ENCODE data around the gene MYO7A. TPM values are rescaled to one million over a fixed set of nuclear protein-coding genes. Genes with fewer than 3 reads are reported as not detected.
A peak's percentile ranks its signal among the peaks of the same experiment; 100 is the strongest.

Gene MYO7A
- total RNA-seq, 1 donor: 0.43 TPM

DNA sequence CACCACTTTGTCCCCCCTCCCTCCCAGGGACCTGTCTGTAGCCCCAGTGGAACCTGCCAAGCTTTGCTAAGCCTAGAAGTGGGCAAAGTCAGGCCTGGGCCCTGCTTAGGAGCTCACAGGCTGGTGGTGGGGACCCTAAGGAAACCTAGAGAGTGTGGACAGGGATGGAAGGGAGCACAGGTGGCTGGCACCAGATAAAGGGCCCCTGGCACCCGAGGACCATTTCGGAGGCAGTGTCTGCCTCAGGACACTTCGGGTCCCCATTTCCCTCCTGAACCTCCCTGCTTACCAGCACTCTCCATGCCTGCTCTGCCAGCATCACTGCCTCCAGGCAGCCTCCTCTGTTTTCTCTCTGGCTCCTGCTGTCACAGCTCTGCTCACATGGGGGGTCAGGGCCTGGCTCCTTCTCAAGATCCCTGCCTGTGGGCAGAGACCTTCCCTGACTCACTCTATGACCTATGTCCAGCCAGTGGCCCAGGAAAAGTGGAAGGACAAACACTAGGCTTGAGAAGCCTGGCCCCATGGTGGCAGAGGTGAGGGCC lies 39.0 kb upstream of the MYO7A start:
- H3K4me3 ChIP-seq (ENCODE audit: low read depth, low read length): no peak overlapping the region
- TF ChIP-seq, protein P1, sequence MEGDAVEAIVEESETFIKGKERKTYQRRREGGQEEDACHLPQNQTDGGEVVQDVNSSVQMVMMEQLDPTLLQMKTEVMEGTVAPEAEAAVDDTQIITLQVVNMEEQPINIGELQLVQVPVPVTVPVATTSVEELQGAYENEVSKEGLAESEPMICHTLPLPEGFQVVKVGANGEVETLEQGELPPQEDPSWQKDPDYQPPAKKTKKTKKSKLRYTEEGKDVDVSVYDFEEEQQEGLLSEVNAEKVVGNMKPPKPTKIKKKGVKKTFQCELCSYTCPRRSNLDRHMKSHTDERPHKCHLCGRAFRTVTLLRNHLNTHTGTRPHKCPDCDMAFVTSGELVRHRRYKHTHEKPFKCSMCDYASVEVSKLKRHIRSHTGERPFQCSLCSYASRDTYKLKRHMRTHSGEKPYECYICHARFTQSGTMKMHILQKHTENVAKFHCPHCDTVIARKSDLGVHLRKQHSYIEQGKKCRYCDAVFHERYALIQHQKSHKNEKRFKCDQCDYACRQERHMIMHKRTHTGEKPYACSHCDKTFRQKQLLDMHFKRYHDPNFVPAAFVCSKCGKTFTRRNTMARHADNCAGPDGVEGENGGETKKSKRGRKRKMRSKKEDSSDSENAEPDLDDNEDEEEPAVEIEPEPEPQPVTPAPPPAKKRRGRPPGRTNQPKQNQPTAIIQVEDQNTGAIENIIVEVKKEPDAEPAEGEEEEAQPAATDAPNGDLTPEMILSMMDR (IDR thresholded peaks at IDR 0.05; ENCODE audit: insufficient read depth, low read depth, low read length): no peak
- no peak for DNase-seq (ENCODE audit: low read depth)

DNA sequence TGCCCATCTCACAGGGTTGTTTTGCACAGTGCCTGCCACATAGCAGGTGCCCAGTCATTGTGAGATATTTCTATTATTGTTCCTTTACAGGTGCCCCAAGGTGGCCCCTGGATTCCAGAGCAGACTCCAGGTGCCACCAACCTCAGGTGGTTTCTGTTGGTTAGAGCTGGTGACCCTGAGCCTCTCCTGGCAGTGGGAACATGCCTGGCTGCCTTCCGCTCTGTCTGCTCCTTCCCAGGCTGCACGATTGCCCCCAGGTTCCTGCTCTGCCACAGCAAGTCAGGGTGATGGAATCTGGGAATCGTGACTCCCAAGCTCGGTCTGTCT lies 38.0 kb upstream of the MYO7A start:
- TF ChIP-seq, protein P1 (IDR thresholded peaks at IDR 0.05; ENCODE audit: insufficient read depth, low read depth, low read length): no peak
- DNase-seq (ENCODE audit: low read depth): no peak
- H3K4me3 ChIP-seq (ENCODE audit: low read depth, low read length): no peak overlapping the region

DNA sequence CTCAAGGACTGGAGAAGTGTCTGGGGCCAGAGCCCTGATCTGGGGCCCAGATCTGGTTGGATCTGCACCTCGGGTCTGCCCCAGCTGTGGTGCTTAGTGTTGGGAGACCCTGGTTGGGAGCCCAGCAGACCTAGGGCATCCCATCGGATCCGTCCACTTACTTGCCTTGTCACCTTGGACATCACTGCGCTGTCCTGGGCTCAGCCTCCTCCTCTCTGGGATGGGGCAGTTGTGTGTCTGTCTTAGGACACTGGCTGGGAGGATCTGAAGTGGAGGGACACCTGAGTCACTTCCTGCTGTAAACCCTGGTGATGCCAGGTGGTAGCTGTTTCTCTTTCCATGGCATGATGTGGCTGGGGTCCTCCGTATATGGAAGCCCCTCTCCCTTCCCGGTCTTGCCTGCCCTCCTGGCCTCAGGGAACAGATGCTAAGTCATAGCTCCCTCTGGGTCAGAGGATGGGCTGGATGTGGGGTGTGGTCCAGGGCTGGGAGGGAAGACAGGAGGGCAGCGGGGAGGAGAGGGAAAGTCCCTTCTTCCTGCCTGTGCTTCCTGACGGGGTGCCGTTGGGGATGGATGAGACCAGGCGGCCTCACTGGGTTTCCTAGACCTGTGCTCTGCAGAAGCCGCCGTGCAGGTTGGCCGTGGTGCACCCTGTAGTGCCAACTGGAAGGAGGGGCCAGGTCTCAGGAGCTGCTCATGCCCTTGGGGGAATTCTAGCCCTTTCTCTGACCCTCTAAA lies 37.5 kb upstream of the MYO7A start:
- H3K4me3 ChIP-seq (ENCODE audit: low read depth, low read length): no peak overlapping the region
- DNase-seq (ENCODE audit: low read depth): no peak
- TF ChIP-seq, protein P1 (IDR thresholded peaks at IDR 0.05; ENCODE audit: insufficient read depth, low read depth, low read length): no peak

DNA sequence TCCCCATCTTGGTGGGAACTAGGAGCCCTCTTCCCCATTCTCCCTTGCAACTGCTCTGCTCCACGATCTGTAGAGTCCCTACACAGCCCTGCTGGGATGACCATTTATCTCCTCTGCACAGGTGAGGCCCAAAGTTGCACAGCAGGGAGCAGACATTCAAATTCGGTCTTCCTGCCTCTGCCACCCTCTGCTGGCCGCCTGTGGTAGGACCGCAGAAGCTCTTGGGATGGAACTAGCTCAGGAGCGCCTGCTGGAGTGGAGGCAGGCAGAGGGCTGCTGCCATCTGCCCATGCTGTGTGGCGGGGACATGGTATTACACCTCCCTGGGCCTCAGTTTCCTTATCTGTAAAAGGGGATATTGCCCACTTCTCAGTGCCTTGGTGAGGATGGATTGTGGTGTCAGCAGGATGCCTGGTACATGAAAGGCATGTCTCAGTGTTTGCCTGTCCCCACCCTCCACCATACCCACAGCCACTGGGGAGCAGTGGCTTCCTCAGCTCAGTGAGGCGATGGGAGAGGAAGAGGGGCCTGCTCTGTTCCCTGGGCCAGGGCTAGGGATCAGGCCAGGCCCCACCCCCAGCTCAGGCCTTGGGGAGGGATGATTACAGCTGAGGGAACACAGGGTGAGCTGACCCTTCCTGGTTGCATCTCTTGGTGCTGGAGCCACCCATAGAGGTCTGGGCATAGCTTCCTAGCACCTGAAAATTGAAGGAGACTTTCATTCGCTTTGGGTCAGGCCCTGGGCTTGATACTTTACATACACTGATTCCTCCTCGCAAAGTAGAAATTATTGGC lies 36.7 kb upstream of the MYO7A start:
- H3K4me3 ChIP-seq (ENCODE audit: low read depth, low read length): no peak overlapping the region
- DNase-seq (ENCODE audit: low read depth): peak; percentile 75
- TF ChIP-seq, protein P1 (IDR thresholded peaks at IDR 0.05; ENCODE audit: insufficient read depth, low read depth, low read length): peak; percentile 93

DNA sequence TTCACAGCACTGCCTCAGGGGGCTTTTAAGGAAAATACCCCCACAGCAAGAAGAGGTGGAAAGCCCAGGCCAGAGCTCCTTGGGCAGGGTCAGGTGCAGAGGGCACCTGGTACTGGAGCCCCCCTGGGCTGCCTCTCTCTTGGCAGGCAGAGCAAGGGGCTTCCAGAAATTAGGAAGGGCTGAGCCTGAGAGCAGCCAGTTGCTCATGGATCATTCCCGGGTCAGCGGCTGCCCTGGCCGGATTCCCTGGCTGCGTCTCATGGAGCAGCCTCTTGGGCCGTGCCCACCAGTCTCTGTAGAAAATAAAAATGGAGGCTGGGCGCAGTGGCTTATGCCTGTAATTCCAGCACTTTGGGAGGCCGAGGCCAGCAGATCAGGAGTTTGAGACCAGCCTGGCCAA lies 35.7 kb upstream of the MYO7A start:
- no peak for DNase-seq (ENCODE audit: low read depth)
- TF ChIP-seq, protein P1 (IDR thresholded peaks at IDR 0.05; ENCODE audit: insufficient read depth, low read depth, low read length): no peak
- no peak overlapping the region for H3K4me3 ChIP-seq (ENCODE audit: low read depth, low read length)

DNA sequence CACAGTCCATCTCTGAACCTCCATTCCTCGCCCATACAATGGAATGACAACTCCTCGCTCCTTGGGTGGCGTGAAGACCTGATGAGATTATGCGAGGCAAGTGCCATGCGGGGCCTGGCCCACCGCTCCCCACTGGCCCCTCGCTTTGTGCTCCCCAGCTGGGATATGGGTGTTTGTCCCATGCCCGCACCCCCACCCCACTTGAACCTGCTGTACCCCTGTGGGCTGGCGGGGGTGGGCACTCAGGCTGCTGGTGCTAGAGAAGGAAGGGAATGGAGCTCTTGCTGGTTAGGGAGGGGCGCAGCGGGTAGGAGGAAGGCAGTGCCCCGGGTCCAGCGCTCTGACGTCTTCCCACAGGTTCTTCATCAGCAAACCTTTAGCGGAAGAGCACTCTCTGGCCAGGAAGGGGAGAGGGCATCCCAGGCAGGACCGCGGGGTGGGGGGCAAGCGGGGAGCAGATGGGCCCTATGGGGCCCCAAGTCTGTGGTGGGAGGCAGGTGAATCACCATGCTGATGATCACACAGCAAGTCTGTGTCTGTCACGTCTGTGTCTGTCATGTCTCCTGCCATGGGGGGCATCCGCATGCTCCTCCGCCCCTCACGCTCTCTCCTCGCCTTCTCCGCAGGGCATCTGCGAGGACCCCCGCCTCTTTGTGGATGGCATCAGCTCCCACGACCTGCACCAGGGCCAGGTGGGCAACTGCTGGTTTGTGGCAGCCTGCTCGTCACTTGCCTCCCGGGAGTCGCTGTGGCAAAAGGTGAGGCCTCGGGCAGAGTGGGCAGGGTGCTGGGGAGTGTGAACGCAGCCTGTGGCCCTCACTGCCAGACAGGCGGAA lies 34.8 kb upstream of the MYO7A start:
- TF ChIP-seq, protein P1 (IDR thresholded peaks at IDR 0.05; ENCODE audit: insufficient read depth, low read depth, low read length): no peak
- no peak overlapping the region for H3K4me3 ChIP-seq (ENCODE audit: low read depth, low read length)
- DNase-seq (ENCODE audit: low read depth): no peak
